OCI-M1 (cell line): ENCODE results near the gene FDXR.
"Not testable (repeated sequence)": the region's sequence is repeated elsewhere in the genome, so short reads cannot be mapped to it uniquely, and the experiment has no call there.

Source experiments
- DNase-seq: peaks from one replicate; lab custom pipeline; 2025; lab: John Stamatoyannopoulos, UW

FDXR gene

GRCh38 chr17:74871356-74872076, 1.3 kb downstream of the FDXR start:
- DNase-seq, result no peak

GRCh38 chr17:74870512-74870911, 2.3 kb downstream of the FDXR start:
- DNase-seq, result no peak

- DNase-seq, result not testable (repeated sequence)
These were observed 2.8 kb downstream of the FDXR start for GRCh38 chr17:74870028-74870427.

GRCh38 chr17:74868908-74869255, 3.9 kb downstream of the FDXR start:
- no peak for DNase-seq

GRCh38 chr17:74868251-74868907, 4.4 kb downstream of the FDXR start:
- peak; percentile 45 for DNase-seq

- no peak for DNase-seq
These were observed 6.5 kb downstream of the FDXR start for GRCh38 chr17:74866198-74866835.

GRCh38 chr17:74865504-74866197, 7.1 kb downstream of the FDXR start:
- DNase-seq, result no peak

- DNase-seq, result peak; percentile 85
These were observed 7.9 kb downstream of the FDXR start for GRCh38 chr17:74864866-74865395.

GRCh38 chr17:74864297-74864865, 8.4 kb downstream of the FDXR start:
- no peak for DNase-seq

GRCh38 chr17:74863420-74864296, 9.1 kb downstream of the FDXR start:
- no peak for DNase-seq

GRCh38 chr17:74862919-74863318, 9.9 kb downstream of the FDXR start:
- no peak for DNase-seq

GRCh38 chr17:74862108-74862901, 10.5 kb downstream of the FDXR start:
- peak; percentile 48 for DNase-seq

- no peak for DNase-seq
These were observed 11.1 kb downstream of the FDXR start for GRCh38 chr17:74861662-74862107.

- no peak for DNase-seq
These were observed 11.7 kb downstream of the FDXR start for GRCh38 chr17:74860872-74861661.

- no peak for DNase-seq
These were observed 12.4 kb downstream of the FDXR start for GRCh38 chr17:74860229-74860871.

GRCh38 chr17:74859459-74860228, 13.2 kb downstream of the FDXR start, which contains the start of gene GRIN2C:
GRIN2C (minus strand) TSS chr17:74859885; CDS start chr17:74855092, 4,793 bp downstream.
- DNase-seq, result no peak

- no peak for DNase-seq
These were observed 13.9 kb downstream of the FDXR start for GRCh38 chr17:74858672-74859458.
